ENCODE measurements around the gene INSIG1. TPM values are rescaled to one million over a fixed set of nuclear protein-coding genes. Genes with fewer than 3 reads are reported as not detected.
A peak's percentile ranks its signal among the peaks of the same experiment; 100 is the strongest.

The INSIG1 gene
- total and polyA plus RNA-seq, 5 donors, result 14.1 to 21.5 (median 16.5) TPM

DNA sequence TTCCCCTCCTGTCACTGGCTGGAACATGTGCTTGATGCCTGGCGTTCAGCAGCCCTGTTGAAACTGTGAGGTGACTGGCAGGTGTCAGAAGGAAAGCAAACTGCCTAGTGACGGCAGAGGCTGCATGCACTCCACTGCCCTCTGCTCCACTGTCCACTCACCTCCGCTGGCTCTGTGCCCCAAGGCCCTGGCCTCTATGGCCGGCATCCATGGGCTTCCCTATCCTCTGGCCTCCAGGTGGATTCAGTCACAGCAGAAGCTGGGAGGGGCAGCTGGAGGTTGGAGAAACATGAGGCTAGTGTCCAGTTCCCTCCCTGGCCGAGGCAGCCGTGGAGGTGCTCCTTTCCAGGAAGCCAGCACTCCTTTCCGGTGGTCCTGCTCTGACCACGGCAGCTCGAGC lies 31.2 kb upstream of the INSIG1 start:
- DNase-seq (no peak), ATAC-seq (no peak)
- intact Hi-C loops (cut with DNase I), result no loop called here
- Histone ChIP-seq H3K9me3 (ENCODE audit: control insufficient read depth, low read length) (no peaks in the 10 kb centered on the region), H3K27me3 (ENCODE audit: control insufficient read depth, insufficient read depth) (no peaks in the 10 kb centered on the region), H3K27ac (ENCODE audit: low read length) (no peak overlapping the region), H3K4me1 (ENCODE audit: control insufficient read depth, insufficient read depth, low read length) (no peaks in the 10 kb centered on the region), H3K4me3 (ENCODE audit: low read length) (no peak overlapping the region)
- 89% methylated on average over 9 of the region's 9 CpGs for whole genome bisulfite sequencing

DNA sequence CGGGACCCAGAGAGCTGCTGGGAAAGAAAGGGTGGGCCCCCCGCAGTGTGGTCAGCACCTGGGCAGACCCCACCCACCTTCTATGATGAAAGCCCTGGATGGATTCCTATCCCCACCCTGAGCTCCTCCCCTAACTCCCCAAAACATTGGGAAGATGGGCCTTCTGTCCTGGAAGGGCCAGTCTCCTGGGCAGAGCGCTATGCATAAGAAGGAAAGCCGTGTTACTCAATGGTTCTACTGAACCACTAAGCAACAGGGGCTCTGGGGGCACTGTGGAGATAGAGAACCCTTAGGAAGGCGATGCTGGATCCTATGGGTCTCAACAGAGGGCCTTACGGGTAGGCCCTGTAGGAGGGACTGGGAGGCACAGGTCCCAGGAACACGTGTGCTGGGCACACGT lies 30.7 kb upstream of the INSIG1 start:
- intact Hi-C loops (cut with DNase I), result no loop called here
- no peaks in the 10 kb centered on the region for H3K9me3 ChIP-seq (ENCODE audit: control insufficient read depth, low read length)
- 93% methylated on average over 8 of the region's 8 CpGs for WGBS
- H3K27ac ChIP-seq (ENCODE audit: low read length), result no peak overlapping the region
- DNase-seq, result no peak
- no peak overlapping the region for H3K4me3 ChIP-seq (ENCODE audit: low read length)
- no peaks in the 10 kb centered on the region for H3K4me1 ChIP-seq (ENCODE audit: control insufficient read depth, insufficient read depth, low read length)
- H3K27me3 ChIP-seq (ENCODE audit: control insufficient read depth, insufficient read depth), result no peaks in the 10 kb centered on the region
- ATAC-seq, result no peak

DNA sequence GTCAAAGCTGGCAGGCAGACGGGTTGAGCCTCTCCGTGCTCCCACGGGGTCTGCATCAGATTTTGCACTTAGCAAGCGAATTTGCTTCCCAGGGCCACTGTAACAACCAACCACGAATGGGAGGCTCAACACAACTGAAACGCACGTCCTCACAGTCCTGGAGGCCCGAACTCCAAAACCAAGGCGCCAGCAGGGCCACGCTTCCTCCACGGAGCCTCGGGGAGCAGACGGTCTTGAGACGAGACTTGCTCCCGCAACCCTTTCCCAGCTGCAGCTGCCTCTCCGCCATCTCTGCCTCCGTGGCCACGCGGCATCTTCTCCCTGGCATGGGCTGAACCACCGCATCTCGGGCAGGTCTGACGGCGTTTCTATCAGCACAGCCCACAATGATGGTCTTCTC lies 30.2 kb upstream of the INSIG1 start:
- H3K27me3 ChIP-seq (ENCODE audit: control insufficient read depth, insufficient read depth), result no peaks in the 10 kb centered on the region
- H3K4me1 ChIP-seq (ENCODE audit: control insufficient read depth, insufficient read depth, low read length), result no peaks in the 10 kb centered on the region
- H3K27ac ChIP-seq (ENCODE audit: low read length), result no peak overlapping the region
- 89% methylated on average over 23 of the region's 23 CpGs for WGBS
- no peak overlapping the region for H3K4me3 ChIP-seq (ENCODE audit: low read length)
- ATAC-seq, result no peak
- H3K9me3 ChIP-seq (ENCODE audit: control insufficient read depth, low read length), result no peaks in the 10 kb centered on the region
- no peak for DNase-seq
- intact Hi-C loops (cut with DNase I), result no loop called here

DNA sequence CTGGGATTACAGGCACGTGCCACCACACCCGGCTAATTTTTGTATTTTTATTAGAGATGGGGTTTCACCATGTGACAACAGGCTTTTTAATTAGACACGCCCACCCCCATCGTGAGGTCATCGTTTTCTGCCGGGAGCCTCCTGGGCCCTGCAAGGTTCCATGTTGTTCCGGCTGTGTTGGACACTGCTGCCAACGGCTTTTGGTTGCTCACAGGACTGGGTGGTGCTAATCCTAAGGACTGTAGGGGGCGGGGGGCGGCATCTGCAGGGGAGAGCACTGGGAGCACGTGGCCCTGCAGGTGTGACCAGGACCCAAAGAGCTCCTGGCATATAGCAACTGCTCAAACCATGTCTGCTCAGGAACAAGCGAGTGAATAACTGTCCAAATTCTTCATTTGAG lies 29.5 kb upstream of the INSIG1 start:
- H3K27ac ChIP-seq (ENCODE audit: low read length), result no peak overlapping the region
- ATAC-seq (no peak), DNase-seq (no peak)
- no peaks in the 10 kb centered on the region for H3K9me3 ChIP-seq (ENCODE audit: control insufficient read depth, low read length)
- no peaks in the 10 kb centered on the region for H3K27me3 ChIP-seq (ENCODE audit: control insufficient read depth, insufficient read depth)
- 93% methylated on average over 12 of the region's 12 CpGs for WGBS
- intact Hi-C loops (cut with DNase I), result no loop called here
- no peak overlapping the region for H3K4me3 ChIP-seq (ENCODE audit: low read length)
- no peaks in the 10 kb centered on the region for H3K4me1 ChIP-seq (ENCODE audit: control insufficient read depth, insufficient read depth, low read length)

DNA sequence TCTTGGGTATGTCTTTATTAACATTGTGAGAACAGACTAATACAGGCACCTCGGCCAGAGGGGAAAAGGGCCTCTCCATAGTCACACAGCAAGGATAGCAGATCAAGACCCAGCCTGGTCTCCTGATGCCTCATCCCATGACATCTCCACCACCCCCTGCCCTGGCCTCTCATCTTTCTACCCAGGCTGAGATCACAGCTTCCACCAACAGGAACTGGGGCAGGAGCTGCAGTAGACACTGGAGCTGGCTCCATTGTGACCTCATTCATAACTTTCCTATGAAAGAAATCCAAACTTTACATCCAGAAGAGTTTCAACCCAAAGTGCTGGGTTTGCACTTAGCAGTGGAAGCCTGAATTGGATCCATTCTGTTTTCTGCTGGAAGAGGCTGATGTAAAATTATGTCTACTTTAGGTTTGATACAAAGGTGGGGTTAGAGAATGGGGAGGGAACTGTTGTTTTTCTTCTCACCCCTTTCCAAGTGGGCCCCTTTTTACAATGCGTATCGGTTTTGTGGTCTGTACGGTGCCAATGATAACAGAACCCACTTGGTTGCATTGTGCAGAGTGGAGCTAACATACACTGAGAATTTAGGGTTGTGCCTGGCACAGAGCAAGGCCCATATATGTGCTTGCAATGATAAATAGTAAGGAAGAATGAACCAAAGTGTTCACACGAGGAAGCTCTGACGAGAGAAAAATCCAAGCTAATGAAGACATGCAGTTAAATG lies 28.6 kb upstream of the INSIG1 start:
- intact Hi-C loops (cut with DNase I), result no loop called here
- Histone ChIP-seq H3K27ac (ENCODE audit: low read length) (no peak overlapping the region), H3K27me3 (ENCODE audit: control insufficient read depth, insufficient read depth) (no peaks in the 10 kb centered on the region), H3K9me3 (ENCODE audit: control insufficient read depth, low read length) (no peaks in the 10 kb centered on the region), H3K4me1 (ENCODE audit: control insufficient read depth, insufficient read depth, low read length) (no peaks in the 10 kb centered on the region), H3K4me3 (ENCODE audit: low read length) (no peak overlapping the region)
- 87% methylated on average over 6 of the region's 6 CpGs for WGBS
- ATAC-seq (no peak), DNase-seq (no peak)

DNA sequence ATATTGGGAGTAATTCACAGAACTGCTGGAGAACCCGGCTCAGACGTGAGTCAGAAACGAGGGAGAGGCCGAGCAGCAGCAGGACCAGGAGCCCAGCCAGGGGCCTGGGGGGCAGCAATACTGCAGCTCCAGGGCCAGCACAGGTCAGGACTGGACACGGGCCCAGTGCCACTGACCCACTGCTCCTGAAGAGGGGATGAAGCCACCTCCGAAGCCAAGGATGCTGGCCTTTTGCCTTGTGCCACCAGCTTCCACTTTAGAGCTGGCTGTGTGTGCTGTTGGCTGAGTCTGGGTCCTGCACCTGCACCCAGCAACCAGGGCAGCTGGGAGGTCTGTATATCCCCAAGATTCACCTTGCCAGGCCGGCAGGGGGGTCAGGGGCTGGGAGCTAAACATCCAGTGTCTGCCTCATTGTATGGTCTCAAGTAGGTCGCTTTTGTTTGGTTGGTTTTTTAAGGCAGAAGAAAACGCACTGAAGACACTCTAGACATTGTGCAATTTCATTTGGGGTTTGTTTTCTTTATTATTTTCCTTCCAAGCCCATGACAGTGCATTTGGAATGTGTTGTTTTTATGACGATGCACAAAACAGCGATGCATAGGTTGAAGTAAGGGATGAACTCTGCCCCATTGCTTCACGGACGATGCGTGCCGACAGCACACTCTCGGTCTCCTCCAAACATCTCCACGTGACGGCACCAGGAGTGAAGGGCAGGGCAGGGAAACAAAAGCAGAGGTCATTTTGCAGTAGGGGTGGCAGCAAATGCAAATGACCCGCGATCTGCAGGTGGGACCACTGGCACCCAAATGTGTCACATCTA lies 27.7 kb upstream of the INSIG1 start:
- DNase-seq (no peak), ATAC-seq (no peak)
- Histone ChIP-seq H3K27me3 (ENCODE audit: control insufficient read depth, insufficient read depth) (no peaks in the 10 kb centered on the region), H3K27ac (ENCODE audit: low read length) (no peak overlapping the region), H3K4me3 (ENCODE audit: low read length) (no peak overlapping the region), H3K9me3 (ENCODE audit: control insufficient read depth, low read length) (no peaks in the 10 kb centered on the region), H3K4me1 (ENCODE audit: control insufficient read depth, insufficient read depth, low read length) (no peaks in the 10 kb centered on the region)
- intact Hi-C loops (cut with DNase I), result no loop called here
- WGBS, result 81% methylated on average over 20 of the region's 20 CpGs

DNA sequence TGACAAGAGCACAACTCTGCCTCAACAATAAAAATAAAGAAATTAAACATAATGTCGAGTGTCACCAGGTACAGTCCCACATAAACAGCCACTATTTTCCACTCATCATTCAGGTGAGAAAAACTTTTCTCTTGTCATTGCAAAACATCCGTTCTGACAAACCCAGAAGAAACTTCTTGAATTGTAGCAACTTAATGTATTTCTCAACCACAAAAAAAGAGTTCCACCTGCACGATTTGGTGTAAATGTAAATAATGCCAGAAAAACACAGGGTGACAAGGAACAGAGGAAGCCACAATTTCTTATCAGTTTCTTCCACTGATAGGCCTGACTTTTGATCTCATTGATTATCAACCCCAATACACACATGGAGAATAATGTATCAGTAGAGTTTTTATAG lies 26.8 kb upstream of the INSIG1 start:
- no peak overlapping the region for H3K4me3 ChIP-seq (ENCODE audit: low read length)
- no peaks in the 10 kb centered on the region for H3K9me3 ChIP-seq (ENCODE audit: control insufficient read depth, low read length)
- no peak overlapping the region for H3K27ac ChIP-seq (ENCODE audit: low read length)
- 72% methylated on average over 3 of the region's 3 CpGs for WGBS
- no peaks in the 10 kb centered on the region for H3K27me3 ChIP-seq (ENCODE audit: control insufficient read depth, insufficient read depth)
- ATAC-seq, result no peak
- DNase-seq, result no peak
- intact Hi-C loops (cut with DNase I), result no loop called here
- no peaks in the 10 kb centered on the region for H3K4me1 ChIP-seq (ENCODE audit: control insufficient read depth, insufficient read depth, low read length)

DNA sequence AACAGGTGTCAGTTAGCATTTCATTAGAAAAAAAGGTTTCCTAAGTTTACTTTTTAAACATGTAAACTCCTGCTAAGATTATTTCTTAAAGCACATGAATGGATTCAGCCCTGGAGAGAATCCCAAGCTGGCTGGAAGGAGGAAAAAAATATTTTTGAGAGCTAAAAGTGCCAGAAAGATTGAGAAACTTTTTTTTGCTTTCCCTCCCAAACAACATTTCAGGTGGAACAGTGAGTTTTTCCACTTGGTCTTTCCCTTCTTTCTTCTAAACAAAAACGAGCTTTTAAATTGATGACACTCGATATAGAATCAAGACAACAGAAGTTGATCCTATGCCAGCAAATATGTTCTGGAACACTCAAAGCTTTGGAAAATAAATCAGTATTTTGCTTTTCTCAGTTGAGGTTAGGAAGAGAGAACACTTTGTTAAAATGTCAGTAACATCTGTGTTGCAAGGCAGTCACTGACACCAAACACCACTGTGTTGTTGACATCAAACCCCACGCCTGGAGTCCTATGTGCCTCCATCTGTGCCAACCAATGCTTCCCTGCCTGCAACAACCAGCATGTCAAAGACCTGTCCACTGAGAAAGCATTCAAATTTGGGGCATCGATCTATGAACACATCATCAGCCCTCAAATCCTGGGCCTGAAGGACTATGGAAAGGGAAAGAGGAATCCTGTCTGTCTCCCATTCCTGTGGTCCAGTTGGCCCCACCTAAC lies 22.9 kb upstream of the INSIG1 start:
- intact Hi-C loops (cut with DNase I), result no loop called here
- DNase-seq (no peak), ATAC-seq (peak in 1 of 2 donors; percentile 36)
- 68% methylated on average over 4 of the region's 4 CpGs for WGBS
- H3K27me3 ChIP-seq (ENCODE audit: control insufficient read depth, insufficient read depth), result no peaks in the 10 kb centered on the region
- no peaks in the 10 kb centered on the region for H3K4me1 ChIP-seq (ENCODE audit: control insufficient read depth, insufficient read depth, low read length)
- H3K4me3 ChIP-seq (ENCODE audit: low read length), result no peak overlapping the region
- H3K27ac ChIP-seq (ENCODE audit: low read length), result no peak overlapping the region
- no peaks in the 10 kb centered on the region for H3K9me3 ChIP-seq (ENCODE audit: control insufficient read depth, low read length)

DNA sequence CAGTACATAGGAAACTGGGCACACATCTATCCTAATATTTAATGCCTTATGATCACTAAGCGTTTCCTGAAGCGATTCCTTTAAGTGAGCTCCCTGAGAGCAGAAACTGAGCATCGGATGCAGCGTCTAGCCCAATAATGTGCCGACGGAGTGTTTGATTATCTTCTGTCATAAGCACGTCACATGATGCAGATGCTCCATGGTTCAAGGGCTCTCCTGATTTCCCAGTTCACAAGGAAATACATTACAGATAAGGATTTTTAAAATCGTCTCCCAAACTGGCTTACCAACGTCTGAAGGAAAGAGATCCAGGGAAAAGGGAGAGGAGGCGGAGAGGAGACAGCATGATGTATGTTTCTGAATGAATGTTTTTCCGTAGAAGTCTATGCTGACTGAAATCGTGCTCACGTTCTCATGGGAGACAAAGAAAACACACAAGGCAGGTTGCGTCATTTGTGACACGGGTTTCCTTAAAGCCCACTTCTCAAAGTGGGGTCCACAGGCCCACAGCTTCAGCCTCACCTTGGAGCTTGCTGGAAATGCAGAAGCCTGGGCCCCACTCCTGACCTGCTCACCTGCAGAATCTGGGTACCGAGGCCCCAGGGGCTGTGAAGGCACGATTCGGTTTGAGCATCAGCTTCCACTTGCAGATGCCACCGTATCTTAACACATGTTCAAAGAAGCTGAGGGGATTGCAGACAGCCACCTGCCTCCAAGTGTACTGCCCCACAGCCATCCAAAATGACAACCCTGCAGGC lies 21.5 kb upstream of the INSIG1 start:
- 75% methylated on average over 19 of the region's 19 CpGs for WGBS
- Histone ChIP-seq H3K9me3 (ENCODE audit: control insufficient read depth, low read length) (no peaks in the 10 kb centered on the region), H3K4me1 (ENCODE audit: control insufficient read depth, insufficient read depth, low read length) (no peaks in the 10 kb centered on the region), H3K4me3 (ENCODE audit: low read length) (no peak overlapping the region), H3K27ac (ENCODE audit: low read length) (no peak overlapping the region), H3K27me3 (ENCODE audit: control insufficient read depth, insufficient read depth) (no peaks in the 10 kb centered on the region)
- DNase-seq, result no peak
- no peak for ATAC-seq
- intact Hi-C loops (cut with DNase I), result no loop called here

DNA sequence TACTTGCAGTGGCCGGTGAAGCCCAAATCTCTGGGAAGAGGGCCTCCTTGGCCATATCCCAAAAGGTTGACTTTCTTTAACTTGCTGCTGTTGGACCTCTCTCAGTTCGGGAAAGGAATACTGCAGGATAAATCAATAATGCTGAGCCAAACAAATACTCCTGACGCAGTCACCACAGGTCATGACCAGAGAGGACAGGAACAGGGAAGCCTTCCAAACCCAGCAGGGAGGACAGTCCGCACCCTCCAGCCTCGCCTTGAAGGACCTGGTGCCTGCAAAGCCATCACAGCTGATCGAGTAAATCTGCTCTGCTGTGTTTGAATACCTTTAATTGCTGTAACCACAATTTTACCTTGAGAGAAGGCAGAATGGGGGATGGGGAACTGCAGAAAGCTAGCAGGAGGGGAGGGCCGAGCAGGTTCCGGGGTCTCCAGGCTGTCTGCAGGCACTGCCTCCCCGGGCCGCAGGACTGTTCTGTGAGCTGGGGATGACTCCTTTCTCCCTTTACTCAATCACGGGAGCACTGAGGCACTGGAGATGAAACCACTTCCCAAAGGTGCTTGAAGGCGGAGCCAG lies 20.8 kb upstream of the INSIG1 start:
- intact Hi-C loops (cut with DNase I), result no loop called here
- no peak overlapping the region for H3K4me3 ChIP-seq (ENCODE audit: low read length)
- H3K9me3 ChIP-seq (ENCODE audit: control insufficient read depth, low read length), result no peaks in the 10 kb centered on the region
- H3K27me3 ChIP-seq (ENCODE audit: control insufficient read depth, insufficient read depth), result no peaks in the 10 kb centered on the region
- no peak for DNase-seq
- H3K4me1 ChIP-seq (ENCODE audit: control insufficient read depth, insufficient read depth, low read length), result no peaks in the 10 kb centered on the region
- ATAC-seq, result no peak
- no peak overlapping the region for H3K27ac ChIP-seq (ENCODE audit: low read length)
- WGBS, result 84% methylated on average over 12 of the region's 12 CpGs

Measured in right cardiac atrium (tissue), 5 donors.